K562 (cell line): ENCODE measurements around the gene RREB1. TPM values are rescaled to one million over a fixed set of nuclear protein-coding genes. Genes with fewer than 3 reads are reported as not detected.

Experiments used
- ARNT ChIP-seq, 2 experiments: fragments of 450-650 bp; IDR thresholded peaks; 2 replicates each; pipeline ENCODE4 v1.6.1; 2016; ENCODE audit warnings: mild to moderate bottlenecking in 1 of 2
- ELF4 ChIP-seq: fragments of 450-650 bp; formaldehyde crosslinking; IDR thresholded peaks from 2 replicates; pipeline ENCODE4 v1.4.0; 2022; ENCODE audit warnings: missing genetic modification characterization
- FOS ChIP-seq: IDR thresholded peaks from 3 replicates; pipeline ENCODE4 v1.6.1; 2011; ENCODE audit not compliant: insufficient read length; ENCODE audit errors: extremely low read depth
- MED1 ChIP-seq: sonication (generic); formaldehyde crosslinking; IDR thresholded peaks from 2 replicates; pipeline ENCODE4 v1.8.1; 2023; ENCODE audit warnings: missing genetic modification reagents, borderline replicate concordance
- MYNN ChIP-seq, 2 experiments: sonication (generic); formaldehyde crosslinking in 1 of 2; IDR thresholded peaks; 2 replicates each; pipeline versions ENCODE4 v1.5.0 to v1.6.1; 2016 to 2020; ENCODE audit warnings: antibody characterized with exemption in 1 of 2, missing genetic modification reagents in 1 of 2
- RBM22 ChIP-seq: fragments of 200-400 bp; formaldehyde crosslinking; IDR thresholded peaks from 2 replicates; pipeline ENCODE4 v1.6.1; 2018; ENCODE audit warnings: low read length, low read depth; ENCODE audit not compliant: poor library complexity, severe bottlenecking
- SOX6 ChIP-seq: fragments of 450-650 bp; IDR thresholded peaks from 2 replicates; pipeline ENCODE4 v1.6.1; 2014; ENCODE audit warnings: mild to moderate bottlenecking
- polyA plus RNA-seq, 8 experiments: library from polyadenylated mRNA; depleted of rRNA in 4 of 8; stranded (reverse) in 5 of 8; unstranded in 3 of 8; fragments of >200 nt; fragmentation: Nextera tagmentation in 2 of 8; fragmentation: Illumina TruSeq in 1 of 8; extraction: Ambion mirVana in 2 of 8; extraction: Trizol in 1 of 8; gene quantifications; 2 replicates each; pipeline versions ENCODE4 v1.2.1 to v1.2.3, GENCODE V29; 2011 to 2014; ENCODE audit warnings: inconsistent platforms in 1 of 8, missing spikeins in 1 of 8
- total RNA-seq, 7 experiments: library from RNA; depleted of rRNA in 6 of 7; stranded (reverse); fragments of >200 nt in 6 of 7; fragmentation: Illumina TruSeq in 2 of 7; extraction: Trizol in 2 of 7; gene quantifications; 2 replicates each; pipeline versions ENCODE4 v1.2.1 to v1.2.3, GENCODE V29; 2011 to 2021; ENCODE audit warnings: low replicate concordance in 1 of 7
- TF ChIP-seq, protein P1 (sequence below): fragments of 450-650 bp; IDR thresholded peaks from 2 replicates; pipeline ENCODE4 v1.6.1; 2016; ENCODE audit warnings: antibody characterized with exemption
- TF ChIP-seq, protein P2 (sequence below): fragments of 250-450 bp; sonication (Bioruptor Pico); IDR thresholded peaks from 2 replicates; pipeline ENCODE4 v1.8.0; 2021; ENCODE audit warnings: moderate library complexity, mild to moderate bottlenecking, inconsistent platforms
- TF ChIP-seq, protein P3 (sequence below): fragments of 200-800 bp; sonication (Bioruptor generic); IDR thresholded peaks from 2 replicates; pipeline ENCODE4 v1.6.1; 2017; ENCODE audit warnings: missing genetic modification characterization, missing compliant biosample characterization
- TF ChIP-seq, protein P4 (sequence below), 2 experiments: IDR thresholded peaks; 2 replicates each; pipeline ENCODE4 v1.6.1; 2011; ENCODE audit warnings: borderline replicate concordance in 1 of 2, control low read depth in 1 of 2, low read depth in 1 of 2, low read length in 1 of 2, mild to moderate bottlenecking in 1 of 2, mixed read lengths in 1 of 2, moderate library complexity in 1 of 2; ENCODE audit not compliant: insufficient read depth in 1 of 2, insufficient read length in 1 of 2, poor library complexity in 1 of 2, severe bottlenecking in 1 of 2; ENCODE audit errors: extremely low read depth in 1 of 2
- TF ChIP-seq, protein P5 (sequence below): fragments of 450-650 bp; IDR thresholded peaks from 2 replicates; pipeline ENCODE4 v1.6.1; 2016
- TF ChIP-seq, protein P6 (sequence below): fragments of 250-450 bp; sonication (Bioruptor Pico); IDR thresholded peaks from 2 replicates; pipeline ENCODE4 v1.8.0; 2022; ENCODE audit warnings: moderate library complexity, mild to moderate bottlenecking, inconsistent platforms

Gene RREB1
- total and polyA plus RNA-seq, 9 of the 15 experiments (the other 6 are each of a cell fraction or from before 2014, with no cell fraction given), result 3.3 to 64.2 (median 19.3) TPM

DNA sequence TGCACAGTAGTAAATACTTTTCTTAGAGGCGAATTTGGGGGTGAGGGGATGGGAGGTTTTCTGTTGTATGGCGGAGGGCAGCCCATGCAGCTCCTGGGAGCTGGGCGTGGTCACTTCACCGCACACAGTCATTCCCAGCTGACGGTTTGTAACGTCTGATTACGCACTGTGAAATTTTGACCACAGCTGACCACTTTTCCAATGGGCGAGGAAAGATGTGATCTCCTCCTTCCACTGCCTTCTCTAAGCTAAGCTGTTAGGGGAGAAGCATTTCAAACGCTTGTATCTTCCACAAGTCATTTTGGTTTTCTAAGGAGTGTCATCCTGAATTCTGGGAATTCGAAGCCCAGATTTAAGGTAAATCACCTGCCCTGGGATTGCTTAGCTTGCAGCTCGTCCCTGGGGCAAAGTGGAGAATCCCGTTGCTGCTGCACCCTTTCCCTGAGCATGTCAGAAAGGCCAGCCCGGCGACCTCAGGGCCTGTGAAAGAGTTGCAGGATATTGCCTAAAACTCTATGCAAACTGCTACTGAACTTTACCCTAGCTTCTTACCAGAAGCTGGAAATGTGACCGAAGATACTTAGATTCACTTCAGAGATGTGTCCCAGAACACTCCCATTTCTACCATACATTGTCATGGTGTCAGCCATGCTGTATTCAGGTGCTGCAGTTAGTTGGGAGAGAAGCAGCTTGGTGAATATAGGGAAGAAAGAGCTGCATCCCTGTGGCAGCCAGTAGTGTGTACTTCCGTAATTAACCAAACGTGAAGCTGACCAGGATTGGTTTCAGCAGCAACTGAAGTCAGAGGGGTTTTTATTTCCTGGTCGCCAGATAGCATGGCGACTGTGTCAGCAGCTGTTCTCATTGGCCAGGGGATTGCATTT is 58.9 kb downstream of the RREB1 start (continued):
- TF ChIP-seq MED1 (CRISPR knock-in tag) (no peak), SOX6 (peak; percentile 80), ARNT (IDR thresholded peaks at IDR 0.05) (peak in 1 of 2 experiments; percentile 91; a peak in 2 of 4 replicates), RBM22 (no peak), ELF4 (CRISPR knock-in tag) (no peak; the same call in 1 of the 2 replicates), FOS (peak; percentile 16), MYNN (IDR thresholded peaks at IDR 0.05) (peak; percentile 94), MYNN (CRISPR knock-in tag; IDR thresholded peaks at IDR 0.05) (no peak)
- TF ChIP-seq, protein P1, sequence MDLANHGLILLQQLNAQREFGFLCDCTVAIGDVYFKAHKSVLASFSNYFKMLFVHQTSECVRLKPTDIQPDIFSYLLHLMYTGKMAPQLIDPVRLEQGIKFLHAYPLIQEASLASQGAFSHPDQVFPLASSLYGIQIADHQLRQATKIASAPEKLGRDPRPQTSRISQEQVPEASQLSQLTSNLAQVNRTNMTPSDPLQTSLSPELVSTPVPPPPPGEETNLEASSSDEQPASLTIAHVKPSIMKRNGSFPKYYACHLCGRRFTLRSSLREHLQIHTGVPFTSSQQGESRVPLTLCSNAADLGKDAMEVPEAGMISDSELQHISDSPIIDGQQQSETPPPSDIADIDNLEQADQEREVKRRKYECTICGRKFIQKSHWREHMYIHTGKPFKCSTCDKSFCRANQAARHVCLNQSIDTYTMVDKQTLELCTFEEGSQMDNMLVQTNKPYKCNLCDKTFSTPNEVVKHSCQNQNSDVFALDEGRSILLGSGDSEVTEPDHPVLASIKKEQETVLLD, result peak; percentile 63
- TF ChIP-seq, protein P2, sequence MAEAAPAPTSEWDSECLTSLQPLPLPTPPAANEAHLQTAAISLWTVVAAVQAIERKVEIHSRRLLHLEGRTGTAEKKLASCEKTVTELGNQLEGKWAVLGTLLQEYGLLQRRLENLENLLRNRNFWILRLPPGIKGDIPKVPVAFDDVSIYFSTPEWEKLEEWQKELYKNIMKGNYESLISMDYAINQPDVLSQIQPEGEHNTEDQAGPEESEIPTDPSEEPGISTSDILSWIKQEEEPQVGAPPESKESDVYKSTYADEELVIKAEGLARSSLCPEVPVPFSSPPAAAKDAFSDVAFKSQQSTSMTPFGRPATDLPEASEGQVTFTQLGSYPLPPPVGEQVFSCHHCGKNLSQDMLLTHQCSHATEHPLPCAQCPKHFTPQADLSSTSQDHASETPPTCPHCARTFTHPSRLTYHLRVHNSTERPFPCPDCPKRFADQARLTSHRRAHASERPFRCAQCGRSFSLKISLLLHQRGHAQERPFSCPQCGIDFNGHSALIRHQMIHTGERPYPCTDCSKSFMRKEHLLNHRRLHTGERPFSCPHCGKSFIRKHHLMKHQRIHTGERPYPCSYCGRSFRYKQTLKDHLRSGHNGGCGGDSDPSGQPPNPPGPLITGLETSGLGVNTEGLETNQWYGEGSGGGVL (CRISPR knock-in tag), result no peak
- TF ChIP-seq, protein P3, sequence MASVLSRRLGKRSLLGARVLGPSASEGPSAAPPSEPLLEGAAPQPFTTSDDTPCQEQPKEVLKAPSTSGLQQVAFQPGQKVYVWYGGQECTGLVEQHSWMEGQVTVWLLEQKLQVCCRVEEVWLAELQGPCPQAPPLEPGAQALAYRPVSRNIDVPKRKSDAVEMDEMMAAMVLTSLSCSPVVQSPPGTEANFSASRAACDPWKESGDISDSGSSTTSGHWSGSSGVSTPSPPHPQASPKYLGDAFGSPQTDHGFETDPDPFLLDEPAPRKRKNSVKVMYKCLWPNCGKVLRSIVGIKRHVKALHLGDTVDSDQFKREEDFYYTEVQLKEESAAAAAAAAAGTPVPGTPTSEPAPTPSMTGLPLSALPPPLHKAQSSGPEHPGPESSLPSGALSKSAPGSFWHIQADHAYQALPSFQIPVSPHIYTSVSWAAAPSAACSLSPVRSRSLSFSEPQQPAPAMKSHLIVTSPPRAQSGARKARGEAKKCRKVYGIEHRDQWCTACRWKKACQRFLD (CRISPR knock-in tag), result peak; percentile 98
- TF ChIP-seq, protein P4, sequence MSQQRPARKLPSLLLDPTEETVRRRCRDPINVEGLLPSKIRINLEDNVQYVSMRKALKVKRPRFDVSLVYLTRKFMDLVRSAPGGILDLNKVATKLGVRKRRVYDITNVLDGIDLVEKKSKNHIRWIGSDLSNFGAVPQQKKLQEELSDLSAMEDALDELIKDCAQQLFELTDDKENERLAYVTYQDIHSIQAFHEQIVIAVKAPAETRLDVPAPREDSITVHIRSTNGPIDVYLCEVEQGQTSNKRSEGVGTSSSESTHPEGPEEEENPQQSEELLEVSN (IDR thresholded peaks at IDR 0.05; ENCODE audit: borderline replicate concordance in 1 of 2, extremely low read depth in 1 of 2, insufficient read depth in 1 of 2, insufficient read length in 1 of 2, low read depth in 1 of 2, low read length in 1 of 2, poor library complexity in 1 of 2, severe bottlenecking in 1 of 2), result peak in 1 of 2 experiments; percentile 4
- TF ChIP-seq, protein P5, sequence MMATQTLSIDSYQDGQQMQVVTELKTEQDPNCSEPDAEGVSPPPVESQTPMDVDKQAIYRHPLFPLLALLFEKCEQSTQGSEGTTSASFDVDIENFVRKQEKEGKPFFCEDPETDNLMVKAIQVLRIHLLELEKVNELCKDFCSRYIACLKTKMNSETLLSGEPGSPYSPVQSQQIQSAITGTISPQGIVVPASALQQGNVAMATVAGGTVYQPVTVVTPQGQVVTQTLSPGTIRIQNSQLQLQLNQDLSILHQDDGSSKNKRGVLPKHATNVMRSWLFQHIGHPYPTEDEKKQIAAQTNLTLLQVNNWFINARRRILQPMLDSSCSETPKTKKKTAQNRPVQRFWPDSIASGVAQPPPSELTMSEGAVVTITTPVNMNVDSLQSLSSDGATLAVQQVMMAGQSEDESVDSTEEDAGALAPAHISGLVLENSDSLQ, result peak; percentile 56
- TF ChIP-seq, protein P6, sequence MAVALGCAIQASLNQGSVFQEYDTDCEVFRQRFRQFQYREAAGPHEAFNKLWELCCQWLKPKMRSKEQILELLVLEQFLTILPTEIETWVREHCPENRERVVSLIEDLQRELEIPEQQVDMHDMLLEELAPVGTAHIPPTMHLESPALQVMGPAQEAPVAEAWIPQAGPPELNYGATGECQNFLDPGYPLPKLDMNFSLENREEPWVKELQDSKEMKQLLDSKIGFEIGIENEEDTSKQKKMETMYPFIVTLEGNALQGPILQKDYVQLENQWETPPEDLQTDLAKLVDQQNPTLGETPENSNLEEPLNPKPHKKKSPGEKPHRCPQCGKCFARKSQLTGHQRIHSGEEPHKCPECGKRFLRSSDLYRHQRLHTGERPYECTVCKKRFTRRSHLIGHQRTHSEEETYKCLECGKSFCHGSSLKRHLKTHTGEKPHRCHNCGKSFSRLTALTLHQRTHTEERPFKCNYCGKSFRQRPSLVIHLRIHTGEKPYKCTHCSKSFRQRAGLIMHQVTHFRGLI (CRISPR knock-in tag), result peak; percentile 5; the same call in 1 of the 2 replicates
